Thoracic aorta (tissue), 2 donors: ENCODE measurements around the gene ZCCHC12. TPM values are rescaled to one million over a fixed set of nuclear protein-coding genes. Genes with fewer than 3 reads are reported as not detected.

ENCODE experiments used
- ATAC-seq: fragments of 150-250 bp; one replicate; pipeline ENCODE4 v1.8.0; 2017; ENCODE audit warnings: low read depth; ENCODE audit not compliant: insufficient number of reproducible peaks, low FRiP score
- DNase-seq: peaks from one replicate; pipeline ENCODE4 v3.0.0-alpha.2; 2020; ENCODE audit warnings: low spot score
- H3K27ac ChIP-seq, 2 donors: fragments of 200-600 bp; sonication (generic); 1 replicate in 1 of 2; 2 replicates in 1 of 2; pipeline ENCODE4 v1.5.1; 2016; ENCODE audit warnings: mild to moderate bottlenecking in 2 of 2, moderate library complexity in 2 of 2
- H3K27me3 ChIP-seq: fragments of 200-600 bp; sonication (generic); replicated peaks from 2 replicates; pipeline ENCODE4 v1.6.0; 2016; ENCODE audit warnings: mild to moderate bottlenecking; ENCODE audit not compliant: insufficient read depth
- H3K36me3 ChIP-seq: fragments of 200-600 bp; sonication (generic); one replicate; pipeline ENCODE4 v1.5.1; 2016
- H3K4me1 ChIP-seq, 2 donors: fragments of 200-600 bp; sonication (generic); 1 replicate in 1 of 2; 2 replicates in 1 of 2; pipeline versions ENCODE4 v1.5.1 to v1.6.0; 2016; ENCODE audit warnings: low read depth in 2 of 2, mild to moderate bottlenecking in 1 of 2; ENCODE audit not compliant: control insufficient read depth in 1 of 2
- H3K4me3 ChIP-seq: fragments of 200-600 bp; sonication (generic); 2 replicates; pipeline ENCODE4 v1.5.1; 2016; ENCODE audit warnings: mild to moderate bottlenecking
- H3K9me3 ChIP-seq: fragments of 200-600 bp; sonication (generic); 2 replicates; pipeline ENCODE4 v1.5.1; 2016
- CTCF ChIP-seq: fragments of 200-600 bp; sonication (generic); IDR thresholded peaks from one replicate; pipeline ENCODE4 v1.5.1; 2019; ENCODE audit warnings: antibody characterized with exemption
- total RNA-seq, 2 donors: library from RNA; depleted of rRNA; stranded (reverse); fragments of >200 nt; gene quantifications; one replicate each; pipeline versions ENCODE4 v1.1.0 to v1.2.3, GENCODE V29; 2016

ZCCHC12 gene
- total RNA-seq, 2 donors from 2014 or later, result not detected

GRCh38 chrX:118839334-118839958 is 15.8 kb downstream of the ZCCHC12 start:
- Histone ChIP-seq H3K36me3 (no peaks in the 10 kb centered on the region), H3K4me1 (no peaks in the 10 kb centered on the region), H3K9me3 (no peaks in the 10 kb centered on the region), H3K27me3 (no peaks in the 10 kb centered on the region), H3K4me3 (peak overlapping the region; percentile 71), H3K27ac (no peak overlapping the region)
- DNase-seq (peak; percentile 18), ATAC-seq (no peak)
- TF ChIP-seq CTCF, result peak; percentile 68

GRCh38 chrX:118847676-118848075 is 24.1 kb downstream of the ZCCHC12 start:
- DNase-seq (no peak), ATAC-seq (no peak)
- Histone ChIP-seq H3K9me3 (no peaks in the 10 kb centered on the region), H3K27me3 (no peaks in the 10 kb centered on the region), H3K27ac (no peak overlapping the region), H3K36me3 (no peaks in the 10 kb centered on the region), H3K4me3 (no peak overlapping the region), H3K4me1 (no peaks in the 10 kb centered on the region)
- TF ChIP-seq CTCF, result peak; percentile 51

- H3K27ac ChIP-seq, result peak overlapping the region in 1 of 2 donors; percentile 47
- H3K4me3 ChIP-seq, result no peak overlapping the region
- ATAC-seq (no peak), DNase-seq (no peak)
- H3K9me3 ChIP-seq, result no peaks in the 10 kb centered on the region
- H3K36me3 ChIP-seq, result no peaks in the 10 kb centered on the region
- H3K4me1 ChIP-seq, result no peaks in the 10 kb centered on the region
- no peak for TF ChIP-seq CTCF
- no peaks in the 10 kb centered on the region for H3K27me3 ChIP-seq
Observed at GRCh38 chrX:118853596-118853995, 30.0 kb downstream of the ZCCHC12 start.

- Histone ChIP-seq H3K27me3 (no peaks in the 10 kb centered on the region), H3K4me3 (no peak overlapping the region), H3K9me3 (no peaks in the 10 kb centered on the region), H3K4me1 (no peaks in the 10 kb centered on the region), H3K36me3 (no peaks in the 10 kb centered on the region), H3K27ac (no peak overlapping the region)
- TF ChIP-seq CTCF, result no peak
- ATAC-seq, result no peak
- DNase-seq, result no peak
Observed at GRCh38 chrX:118855681-118856310, 32.2 kb downstream of the ZCCHC12 start.

- DNase-seq (no peak), ATAC-seq (no peak)
- Histone ChIP-seq H3K36me3 (no peaks in the 10 kb centered on the region), H3K27ac (peak overlapping the region in 1 of 2 donors; percentile 17), H3K4me1 (no peaks in the 10 kb centered on the region), H3K4me3 (no peak overlapping the region), H3K9me3 (no peaks in the 10 kb centered on the region), H3K27me3 (no peaks in the 10 kb centered on the region)
- TF ChIP-seq CTCF, result no peak
Observed at GRCh38 chrX:118857006-118857405, 33.4 kb downstream of the ZCCHC12 start.
